Stimulated activated CD8-positive, alpha-beta memory T cell treated with anti-CD3 and anti-CD28 coated beads, Interleukin-2, amount 100 ng/mL, for 1 hour (primary cell): Measurements from ENCODE around the gene ADAMTS13.
A peak's percentile ranks its signal among the peaks of the same experiment; 100 is the strongest.
"Not testable (repeated sequence)": the region's sequence is repeated elsewhere in the genome, so short reads cannot be mapped to it uniquely, and the experiment has no call there.

Experiments
- DNase-seq, 2 donors: peaks; one replicate each; pipeline ENCODE4 v3.0.0-alpha.2; 2020; ENCODE audit warnings: low read depth in 2 of 2

The ADAMTS13 gene

DNA sequence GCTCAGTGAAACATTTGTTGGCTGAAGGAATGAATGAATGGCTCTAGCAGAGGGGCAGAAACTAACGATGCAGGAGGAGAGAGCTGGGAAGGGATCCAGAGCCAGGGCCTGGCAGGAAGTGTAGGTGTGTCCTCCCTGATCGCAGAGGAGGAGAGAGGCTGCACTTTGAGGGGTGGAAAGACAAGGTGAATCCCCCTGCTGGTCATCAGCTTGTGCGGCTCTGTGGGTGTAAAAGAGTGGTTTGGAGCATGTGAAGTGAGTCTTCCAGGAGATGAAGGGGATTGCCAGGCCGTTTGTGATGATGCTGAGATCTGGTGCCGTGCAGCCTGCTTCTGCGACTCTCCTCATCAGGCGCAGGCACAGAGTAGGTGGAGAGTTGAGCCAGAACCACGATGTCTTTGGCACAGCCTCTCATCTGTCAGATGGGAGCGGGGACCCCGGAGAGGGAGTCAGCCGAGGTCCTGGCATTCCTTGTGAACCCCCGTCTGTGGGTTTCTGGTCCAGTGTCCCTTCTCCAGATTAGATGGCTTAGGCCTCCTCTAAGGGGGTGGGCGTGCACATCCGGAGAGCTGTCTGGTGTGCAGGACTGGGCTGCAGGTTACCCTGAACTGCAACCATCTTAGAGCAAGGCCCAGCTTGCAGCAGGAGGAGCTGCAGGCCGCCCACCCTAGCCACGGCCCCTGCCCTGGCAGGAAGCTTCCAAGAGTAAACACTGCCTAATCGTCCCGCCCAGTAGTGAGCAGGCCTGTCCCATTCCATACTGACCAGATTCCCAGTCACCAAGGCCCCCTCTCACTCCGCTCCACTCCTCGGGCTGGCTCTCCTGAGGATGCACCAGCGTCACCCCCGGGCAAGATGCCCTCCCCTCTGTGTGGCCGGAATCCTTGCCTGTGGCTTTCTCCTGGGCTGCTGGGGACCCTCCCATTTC lies at the start of gene ADAMTS13:
Gene ADAMTS13, plus strand, starts transcription at position 753 of the 928 bp plus-strand sequence. Its CDS starts 77 bp downstream, at position 830.
- no peak for DNase-seq

- no peak for DNase-seq
These were observed 47.5 kb upstream of the ADAMTS13 start for GRCh38 chr9:133374612-133375115.

DNA sequence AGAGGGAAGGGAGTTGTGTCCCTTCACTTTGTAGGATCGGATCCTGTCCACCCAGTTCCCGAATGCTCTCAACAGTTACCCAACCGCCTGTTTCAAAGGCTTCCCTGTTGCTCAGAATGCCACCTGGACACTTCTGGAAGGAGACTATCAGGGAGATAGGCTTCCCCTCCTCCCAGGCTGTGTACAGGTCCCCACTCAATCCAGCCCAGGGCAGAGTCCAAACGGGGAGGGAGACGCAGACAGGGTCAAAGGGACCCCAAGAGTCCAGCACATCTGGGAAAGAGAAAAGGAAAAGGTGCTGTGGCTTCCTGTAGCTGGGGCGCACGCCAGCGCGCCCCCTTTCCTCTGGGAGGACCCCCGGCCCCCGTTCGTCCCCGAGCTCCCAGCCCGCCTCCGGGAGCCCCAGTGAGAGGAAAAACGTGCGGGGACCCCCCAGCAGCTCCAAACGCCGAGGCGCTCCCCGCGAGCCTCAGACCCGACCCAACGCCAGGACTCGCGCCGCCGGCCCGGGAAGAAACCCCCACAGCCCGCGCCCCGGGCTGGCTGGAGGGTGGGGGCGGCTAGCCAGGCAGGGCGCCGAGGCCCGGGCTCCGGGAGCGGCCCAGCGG lies 46.9 kb upstream of the ADAMTS13 start:
- no peak for DNase-seq

DNA sequence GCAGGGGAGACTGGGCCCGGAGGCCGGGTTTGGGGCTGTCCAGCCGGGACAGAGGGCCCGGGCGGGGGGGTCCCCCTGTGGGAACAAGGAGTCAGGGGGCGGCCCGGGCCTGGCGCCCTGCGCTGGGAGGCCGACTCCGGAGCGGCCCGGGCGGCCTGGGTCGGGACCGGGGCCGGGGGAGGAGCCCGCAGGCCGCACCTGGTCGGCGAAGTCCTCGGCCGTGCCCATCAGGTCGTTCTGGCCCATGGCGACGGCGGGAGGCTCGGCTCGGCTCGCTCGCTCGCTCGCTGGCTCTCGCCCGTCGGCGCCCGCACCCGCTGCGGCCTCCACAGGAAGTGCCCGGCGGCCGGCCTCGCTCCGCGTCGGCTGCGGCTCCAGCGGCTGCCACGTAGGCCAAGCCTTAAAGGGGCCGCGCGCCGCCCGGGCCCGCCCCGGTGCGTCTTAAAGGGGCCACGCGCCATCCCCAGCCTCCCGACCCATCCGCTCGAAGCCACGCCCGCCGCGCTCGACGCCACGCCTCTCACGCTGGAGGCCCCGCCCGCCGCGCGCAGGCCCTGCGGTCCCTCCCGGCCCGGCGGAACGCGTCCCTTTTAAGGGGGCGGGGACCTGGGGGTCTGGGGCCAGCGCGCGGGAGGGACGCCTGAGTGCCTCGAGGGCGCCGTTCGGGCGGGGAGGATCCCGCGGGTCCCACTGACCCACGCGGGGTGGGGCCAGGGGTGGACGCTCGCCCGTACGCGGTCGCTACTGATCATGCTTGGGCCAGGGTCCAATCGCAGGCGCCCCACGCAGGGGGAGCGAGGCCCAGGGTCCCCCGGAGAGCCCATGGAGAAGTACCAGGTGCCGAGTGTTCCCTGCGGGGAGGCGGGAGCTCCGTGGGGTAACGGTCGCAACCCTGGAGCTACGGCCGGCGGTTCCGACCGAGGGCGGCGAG lies 46.2 kb upstream of the ADAMTS13 start, which contains the start of the genes STKLD1 and SURF4:
Gene STKLD1, plus strand, starts transcription at position 643 of the 931 bp plus-strand sequence. Its CDS starts 108 bp downstream, at position 751.
Gene SURF4, minus strand, starts transcription at position 337 of the 931 bp plus-strand sequence. Its CDS starts 91 bp downstream, at position 246.
- DNase-seq: peak; percentile 89 to 92

GRCh38 chr9:133377280-133377679 lies 44.9 kb upstream of the ADAMTS13 start:
- not testable (repeated sequence) for DNase-seq

GRCh38 chr9:133377721-133378216 lies 44.4 kb upstream of the ADAMTS13 start:
- DNase-seq: no peak

GRCh38 chr9:133378408-133378962 lies 43.7 kb upstream of the ADAMTS13 start:
- DNase-seq: no peak

DNA sequence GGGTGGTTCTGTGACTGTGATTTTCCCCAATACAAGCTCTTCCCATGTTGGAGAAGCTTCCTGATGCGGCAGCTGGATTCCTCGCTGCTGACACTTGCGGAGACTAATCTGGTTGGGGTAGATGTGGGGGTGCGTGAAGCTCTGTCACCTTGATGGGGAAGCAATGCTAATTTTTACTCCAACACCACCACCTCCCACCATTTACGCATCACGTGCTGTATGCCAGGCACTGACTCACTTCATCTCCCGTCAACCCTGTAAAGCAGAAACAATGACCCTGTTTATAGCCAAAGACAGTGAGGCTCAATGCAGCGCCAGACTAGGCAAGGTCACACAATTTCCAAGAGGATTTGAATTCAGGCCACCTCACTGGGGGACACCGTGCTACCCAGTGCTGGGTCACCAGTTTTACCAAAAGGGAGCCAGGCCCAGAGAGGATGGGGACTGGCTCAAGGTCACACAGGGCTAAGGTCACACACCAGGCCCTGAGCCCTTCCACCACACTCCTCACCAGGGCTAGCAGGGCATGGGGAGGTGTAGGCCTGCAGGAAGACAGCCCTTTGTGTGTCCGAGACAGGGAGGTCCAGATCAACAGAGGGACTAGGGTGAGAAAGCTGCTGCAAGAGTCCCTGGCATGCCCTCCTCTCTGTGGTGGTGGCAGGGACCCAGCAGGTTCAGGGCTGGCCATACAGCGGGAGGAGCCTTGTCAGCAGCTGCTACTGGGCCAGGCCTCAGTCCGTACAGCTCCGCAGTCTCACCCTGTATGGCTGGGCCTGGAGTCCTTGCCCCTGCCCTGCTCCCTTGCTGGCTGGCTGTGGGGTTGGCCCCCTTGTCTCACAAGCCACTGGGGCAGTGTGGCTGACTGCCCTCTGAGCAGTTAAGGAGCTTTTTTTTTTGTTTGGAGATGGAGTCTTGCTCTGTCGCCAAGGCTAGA lies 42.7 kb upstream of the ADAMTS13 start:
- DNase-seq: no peak

GRCh38 chr9:133380734-133381133 lies 41.4 kb upstream of the ADAMTS13 start:
- DNase-seq: no peak

DNA sequence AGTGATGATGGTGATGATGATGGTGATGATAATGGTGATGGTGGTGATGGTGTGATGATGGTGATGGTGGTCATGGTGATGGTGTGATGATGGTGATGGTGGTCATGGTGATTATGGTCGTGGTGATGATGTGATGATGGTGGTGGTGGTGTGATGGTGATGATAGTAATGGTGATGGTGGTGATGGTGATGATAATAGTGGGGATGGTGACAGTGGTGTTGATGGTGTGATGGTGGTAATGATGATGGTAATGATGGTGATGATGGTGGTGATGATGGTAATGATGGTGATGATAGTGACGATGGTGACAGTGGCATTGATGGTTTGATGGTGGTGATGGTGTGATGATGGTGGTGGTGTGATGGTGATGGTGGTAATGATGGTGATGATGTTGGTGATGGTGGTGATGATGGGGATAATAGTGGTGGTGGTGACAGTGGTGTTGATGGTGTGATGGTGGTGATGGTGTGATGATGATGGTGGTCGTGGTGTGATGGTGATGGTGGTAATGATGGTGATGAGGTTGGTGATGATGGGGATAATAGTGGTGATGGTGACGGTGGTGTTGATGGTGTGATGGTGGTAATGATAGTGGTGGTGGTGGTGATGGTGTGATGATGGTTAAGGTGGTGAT lies 39.5 kb upstream of the ADAMTS13 start:
- no peak for DNase-seq

DNA sequence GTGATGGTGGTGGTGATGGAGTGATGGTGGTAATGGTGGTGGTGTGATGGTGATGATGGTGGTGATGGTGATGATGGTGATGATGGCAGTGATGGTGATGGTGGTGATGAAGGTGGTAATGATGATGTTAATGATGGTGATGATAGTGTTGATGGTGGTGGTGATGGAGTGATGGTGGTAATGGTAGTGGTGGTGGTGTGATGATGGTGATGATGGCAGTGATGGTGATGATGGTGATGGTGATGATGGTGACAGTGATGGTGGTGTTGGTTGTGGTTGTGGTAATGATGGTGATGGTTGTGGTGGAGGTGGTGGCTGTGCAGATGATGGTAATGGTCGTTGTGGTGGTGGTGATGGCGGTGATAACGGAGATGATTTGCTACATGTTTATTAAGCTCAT lies 38.7 kb upstream of the ADAMTS13 start:
- no peak for DNase-seq

DNA sequence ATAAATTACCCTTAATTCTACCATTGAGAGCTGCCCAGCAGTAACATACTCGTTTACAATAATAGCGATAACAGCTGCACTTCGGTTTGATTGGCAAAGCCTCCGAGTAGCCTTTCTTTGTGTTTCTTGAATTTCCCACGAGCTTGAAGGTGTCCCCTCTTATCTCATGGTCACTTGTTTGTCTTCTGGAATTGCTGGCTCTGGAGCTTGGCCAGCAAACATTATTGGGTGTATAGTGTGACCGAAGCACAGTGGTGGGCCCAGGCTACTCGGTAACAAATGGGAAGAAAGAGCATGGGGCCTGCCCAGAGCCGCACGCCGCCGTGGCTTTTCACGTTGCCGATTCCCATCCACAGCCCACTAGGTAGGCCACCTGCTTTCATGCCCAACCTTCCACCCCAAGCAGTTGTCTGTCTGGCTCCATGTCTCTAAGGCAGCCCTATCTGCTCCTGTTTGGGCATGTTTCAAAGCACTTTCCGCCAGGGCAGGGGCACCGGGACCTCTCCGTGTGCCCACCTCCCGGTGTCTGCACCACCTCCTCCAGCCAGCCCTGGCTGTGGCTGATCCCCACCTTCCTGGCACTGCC lies 37.3 kb upstream of the ADAMTS13 start:
- no peak for DNase-seq

DNA sequence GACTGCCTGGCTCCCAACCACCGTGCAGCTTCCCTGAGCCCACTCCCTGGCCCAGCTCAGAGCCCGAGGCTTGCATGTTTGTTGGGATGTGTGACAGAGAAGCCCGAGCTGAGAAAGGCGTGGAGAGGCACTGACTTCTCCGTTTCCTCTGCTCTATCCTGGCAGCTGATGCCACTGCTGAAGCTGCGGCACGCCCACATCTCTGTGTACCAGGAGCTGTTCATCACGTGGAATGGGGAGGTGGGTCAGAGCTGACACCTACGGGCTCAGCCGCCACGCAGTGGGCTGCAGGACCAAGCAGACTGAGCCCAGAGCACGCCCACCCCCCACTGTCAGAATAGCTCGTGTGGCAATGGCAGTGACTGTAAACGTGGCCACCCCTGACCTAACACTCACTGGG lies 36.7 kb upstream of the ADAMTS13 start:
- no peak for DNase-seq

- DNase-seq: no peak
These were observed 35.8 kb upstream of the ADAMTS13 start for GRCh38 chr9:133386338-133386737.

DNA sequence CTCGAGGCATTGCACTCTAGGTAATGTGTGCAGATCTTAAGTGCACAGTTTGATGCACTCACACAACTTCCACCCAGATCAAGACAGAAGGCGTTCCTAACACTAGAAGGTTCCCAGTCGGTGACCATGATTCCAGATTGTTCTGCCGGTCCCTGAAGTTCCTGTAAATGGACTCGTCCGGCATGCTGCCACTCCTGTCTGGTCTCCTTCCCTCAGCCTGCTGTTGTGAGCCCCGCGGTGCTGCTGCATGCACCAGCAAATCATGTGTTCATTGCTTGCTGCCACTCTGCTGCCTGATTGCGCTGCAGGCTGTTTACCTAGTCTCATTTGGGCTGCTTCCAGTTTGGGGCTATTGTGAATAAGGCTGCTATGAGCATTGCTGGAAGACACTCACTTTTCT lies 34.5 kb upstream of the ADAMTS13 start:
- no peak for DNase-seq

DNA sequence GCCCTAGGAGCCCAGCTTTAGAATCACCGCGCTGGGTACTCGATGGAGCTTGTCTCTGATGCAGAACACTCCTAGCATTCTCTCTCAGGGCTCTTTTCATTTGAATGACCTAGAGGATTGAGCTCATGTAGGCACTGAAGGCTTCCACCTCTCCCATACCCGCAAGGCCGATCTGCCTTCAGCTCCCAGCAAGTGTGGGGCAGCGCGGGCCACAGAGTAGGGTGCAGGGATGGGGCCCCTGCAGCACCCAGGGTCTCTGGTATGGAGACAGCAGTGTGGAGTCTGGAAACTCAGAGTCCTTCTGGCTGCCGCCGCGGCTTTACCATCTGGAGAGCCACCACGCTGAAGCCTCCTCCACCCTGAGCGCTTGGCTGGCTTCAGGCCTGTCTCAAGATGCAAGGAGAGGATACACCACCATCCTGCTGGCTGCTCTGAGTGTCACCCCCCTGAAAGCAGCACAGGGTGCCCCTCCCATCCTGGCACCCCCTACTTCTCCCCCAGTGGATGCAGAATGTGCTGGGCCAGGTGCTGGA lies 33.1 kb upstream of the ADAMTS13 start:
- no peak for DNase-seq

DNA sequence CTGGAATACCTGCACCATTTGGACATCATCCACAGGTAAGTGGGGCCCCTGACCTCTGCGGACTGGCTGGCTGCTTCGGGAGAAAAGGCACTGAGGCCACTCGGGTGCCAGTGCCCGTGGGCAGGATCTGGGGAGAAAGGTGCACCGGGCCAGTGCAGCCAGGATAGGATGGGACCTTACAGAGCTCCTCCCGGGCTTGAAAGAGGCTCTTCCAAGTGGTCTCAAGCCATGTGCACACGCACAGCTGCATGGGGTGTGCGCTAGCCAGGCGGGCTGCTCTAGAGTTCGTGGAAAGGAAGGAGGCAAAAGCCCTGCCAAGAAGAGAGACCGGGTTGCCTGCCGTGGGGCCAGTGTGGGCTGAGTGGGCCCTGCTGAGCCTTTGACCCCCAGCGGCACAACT lies 32.6 kb upstream of the ADAMTS13 start:
- no peak for DNase-seq

- no peak for DNase-seq
These were observed 31.5 kb upstream of the ADAMTS13 start for GRCh38 chr9:133390713-133391112.

GRCh38 chr9:133391449-133391848 lies 30.7 kb upstream of the ADAMTS13 start:
- DNase-seq: not testable (repeated sequence)
